ENCODE measurements around the gene GNAL. TPM values are rescaled to one million over a fixed set of nuclear protein-coding genes. Genes with fewer than 3 reads are reported as not detected.
A peak's percentile ranks its signal among the peaks of the same experiment; 100 is the strongest.
"Not testable (repeated sequence)": the region's sequence is repeated elsewhere in the genome, so short reads cannot be mapped to it uniquely, and the experiment has no call there.

The GNAL gene
- total RNA-seq, 2 experiments from 2014 or later, result 0.05 TPM; not detected in 1

GRCh38 chr18:11849841-11850634 lies 161.0 kb downstream of the GNAL start:
- intact Hi-C loops (cut with micrococcal nuclease), result loop anchor here (2.0 to 5.0 kb wide), 7 partner anchors 189 to 1933 kb away; partner anchors contain the start of genes CEP192, CEP76, PSMG2 and SEH1L
- Mint-ChIP-seq H3K27ac (peak overlapping the region; percentile 100), H3K27me3 (ENCODE audit: low read depth) (no peaks in the 10 kb centered on the region), H3K4me3 (peak overlapping the region; percentile 100), H3K4me1 (ENCODE audit: low read depth) (peaks cover 27% of the 10 kb centered on the region), H3K36me3 (ENCODE audit: low read depth) (peaks cover 3% of the 10 kb centered on the region), H3K9me3 (no peaks in the 10 kb centered on the region)
- CTCF ChIA-PET, result interaction anchor here (0.5 to 1.1 kb wide), 3 partner anchors 8 to 117 kb away, joined by 3 read pairs; no protein-coding TSS in a partner anchor
- DNase-seq, result peak; percentile 71

GRCh38 chr18:11850821-11851145 lies 161.7 kb downstream of the GNAL start:
- Mint-ChIP-seq H3K27me3 (ENCODE audit: low read depth) (no peaks in the 10 kb centered on the region), H3K9me3 (no peaks in the 10 kb centered on the region), H3K27ac (peak overlapping the region; percentile 100), H3K36me3 (ENCODE audit: low read depth) (peaks cover 3% of the 10 kb centered on the region), H3K4me3 (peak overlapping the region; percentile 100), H3K4me1 (ENCODE audit: low read depth) (peaks cover 31% of the 10 kb centered on the region)
- intact Hi-C loops (cut with micrococcal nuclease), result loop anchor here (1.0 to 5.0 kb wide), 12 partner anchors 58 to 1933 kb away; partner anchors contain the start of genes AFG3L2, CEP192, CEP76 and IMPA2
- DNase-seq, result no peak
- CTCF ChIA-PET, result no interaction called here

- Mint-ChIP-seq H3K4me3 (peak within 1 kb of the TSS; percentile 100), H3K4me1 (ENCODE audit: low read depth) (peaks cover 31% of the 10 kb centered on the region), H3K27ac (peak within 1 kb of the TSS; percentile 100), H3K36me3 (ENCODE audit: low read depth) (peaks cover 3% of the 10 kb centered on the region), H3K9me3 (no peaks in the 10 kb centered on the region), H3K27me3 (ENCODE audit: low read depth) (no peaks in the 10 kb centered on the region)
- peak; percentile 98 for DNase-seq
- intact Hi-C loops (cut with micrococcal nuclease), result loop anchor here (1.0 to 5.0 kb wide), 12 partner anchors 57 to 1934 kb away; partner anchors contain the start of genes AFG3L2, CEP192, CEP76 and IMPA2
- CTCF ChIA-PET, result no interaction called here
Measured at GRCh38 chr18:11851146-11851805, 162.2 kb downstream of the GNAL start, which contains the start of gene CHMP1B. Gene CHMP1B, plus strand, starts transcription at chr18:11851413. Its CDS starts 99 bp downstream, at chr18:11851512.

GRCh38 chr18:11851806-11852337 lies 162.8 kb downstream of the GNAL start:
- Mint-ChIP-seq H3K36me3 (ENCODE audit: low read depth) (peaks cover 3% of the 10 kb centered on the region), H3K27me3 (ENCODE audit: low read depth) (no peaks in the 10 kb centered on the region), H3K4me3 (peak overlapping the region; percentile 100), H3K9me3 (no peaks in the 10 kb centered on the region), H3K4me1 (ENCODE audit: low read depth) (peaks cover 31% of the 10 kb centered on the region), H3K27ac (peak overlapping the region; percentile 100)
- peak; percentile 68 for DNase-seq
- intact Hi-C loops (cut with micrococcal nuclease), result loop anchor here (1.0 to 5.0 kb wide), 12 partner anchors 56 to 1935 kb away; partner anchors contain the start of genes AFG3L2, CEP192, CEP76 and IMPA2
- CTCF ChIA-PET, result no interaction called here

GRCh38 chr18:11854554-11854953 lies 165.5 kb downstream of the GNAL start:
- H3K4me1 Mint-ChIP-seq (ENCODE audit: low read depth), result peaks cover 38% of the 10 kb centered on the region
- CTCF ChIA-PET, result interaction anchor here (0.8 kb wide), 1 partner anchor 127 kb away, joined by 3 read pairs; no protein-coding TSS in a partner anchor
- H3K9me3 Mint-ChIP-seq; DNase-seq; H3K4me3 Mint-ChIP-seq; H3K27me3 Mint-ChIP-seq (ENCODE audit: low read depth); H3K27ac Mint-ChIP-seq; H3K36me3 Mint-ChIP-seq (ENCODE audit: low read depth): not testable (repeated sequence)
- intact Hi-C loops (cut with micrococcal nuclease), result loop anchor here (5.0 kb wide), 3 partner anchors 848 to 1937 kb away; partner anchors contain the start of genes CEP76, PSMG2 and SEH1L

GRCh38 chr18:11857177-11857887 lies 168.3 kb downstream of the GNAL start:
- Mint-ChIP-seq H3K27me3 (ENCODE audit: low read depth) (no peaks in the 10 kb centered on the region), H3K4me3 (no peak overlapping the region), H3K27ac (no peak overlapping the region), H3K36me3 (ENCODE audit: low read depth) (no peaks in the 10 kb centered on the region), H3K9me3 (no peaks in the 10 kb centered on the region), H3K4me1 (ENCODE audit: low read depth) (peaks cover 26% of the 10 kb centered on the region)
- CTCF ChIA-PET, result interaction anchor here (0.9 kb wide), 1 partner anchor 181 kb away, joined by 3 read pairs; no protein-coding TSS in a partner anchor
- intact Hi-C loops (cut with micrococcal nuclease), result no loop called here
- no peak for DNase-seq

GRCh38 chr18:11859282-11859830 lies 170.3 kb downstream of the GNAL start:
- H3K27me3 Mint-ChIP-seq (ENCODE audit: low read depth), result no peaks in the 10 kb centered on the region
- H3K4me1 Mint-ChIP-seq (ENCODE audit: low read depth), result peaks cover 14% of the 10 kb centered on the region
- no peak for DNase-seq
- intact Hi-C loops (cut with micrococcal nuclease), result no loop called here
- no peaks in the 10 kb centered on the region for H3K9me3 Mint-ChIP-seq
- no peaks in the 10 kb centered on the region for H3K36me3 Mint-ChIP-seq (ENCODE audit: low read depth)
- H3K27ac Mint-ChIP-seq, result no peak overlapping the region
- CTCF ChIA-PET, result no interaction called here
- H3K4me3 Mint-ChIP-seq, result no peak overlapping the region

- intact Hi-C loops (cut with micrococcal nuclease), result no loop called here
Measured at GRCh38 chr18:11859903-11860407, 170.9 kb downstream of the GNAL start.

GRCh38 chr18:11860594-11861450 lies 171.8 kb downstream of the GNAL start:
- intact Hi-C loops (cut with micrococcal nuclease), result no loop called here
- peaks cover 7% of the 10 kb centered on the region for H3K4me1 Mint-ChIP-seq (ENCODE audit: low read depth)
- no peak overlapping the region for H3K4me3 Mint-ChIP-seq
- H3K36me3 Mint-ChIP-seq (ENCODE audit: low read depth), result no peaks in the 10 kb centered on the region
- H3K27me3 Mint-ChIP-seq (ENCODE audit: low read depth), result no peaks in the 10 kb centered on the region
- no peaks in the 10 kb centered on the region for H3K9me3 Mint-ChIP-seq
- no peak for DNase-seq
- H3K27ac Mint-ChIP-seq, result no peak overlapping the region
- CTCF ChIA-PET, result no interaction called here

More at GRCh38 chr18:11859903-11860407, 170.9 kb downstream of the GNAL start:
- Mint-ChIP-seq H3K36me3 (ENCODE audit: low read depth) (no peaks in the 10 kb centered on the region), H3K9me3 (no peaks in the 10 kb centered on the region), H3K4me3 (no peak overlapping the region), H3K27ac (no peak overlapping the region), H3K4me1 (ENCODE audit: low read depth) (peaks cover 12% of the 10 kb centered on the region), H3K27me3 (ENCODE audit: low read depth) (no peaks in the 10 kb centered on the region)
- CTCF ChIA-PET, result no interaction called here
- no peak for DNase-seq

GRCh38 chr18:11861583-11862288 lies 172.7 kb downstream of the GNAL start:
- Mint-ChIP-seq H3K27ac (no peak overlapping the region), H3K27me3 (ENCODE audit: low read depth) (no peaks in the 10 kb centered on the region), H3K36me3 (ENCODE audit: low read depth) (no peaks in the 10 kb centered on the region), H3K9me3 (no peaks in the 10 kb centered on the region), H3K4me1 (ENCODE audit: low read depth) (peaks cover 7% of the 10 kb centered on the region), H3K4me3 (no peak overlapping the region)
- DNase-seq, result no peak
- CTCF ChIA-PET, result interaction anchor here (0.6 kb wide), 1 partner anchor 33 kb away, joined by 3 read pairs; no protein-coding TSS in a partner anchor
- intact Hi-C loops (cut with micrococcal nuclease), result no loop called here

All from activated naive CD4-positive, alpha-beta T cell treated with anti-CD3 and anti-CD28 coated beads for 36 hours (primary cell).